Measurements from ENCODE around the gene EXOSC7. TPM values are rescaled to one million over a fixed set of nuclear protein-coding genes. Genes with fewer than 3 reads are reported as not detected.

EXOSC7 gene
- total and polyA plus RNA-seq, 2 donors (not counting 1 experiment from before 2014, with no cell fraction given), result 25.5 to 40.0 TPM

- ATAC-seq (ENCODE audit: low read depth) (no peak), DNase-seq (no peak)
- Histone ChIP-seq H2AFZ (ENCODE audit: insufficient read depth, low read depth, low read length, poor library complexity, severe bottlenecking) (no peak overlapping the region), H3K9ac (ENCODE audit: low read length) (no peak overlapping the region), H3K27me3 (replicated peaks in 1 of 4; ENCODE audit: control extremely low read depth in 1 of 4, control insufficient read depth in 3 of 4, insufficient read depth in 4 of 4, low read length in 3 of 4) (no peaks in the 10 kb centered on the region), H3K9me3 (ENCODE audit: control extremely low read depth in 1 of 3, control insufficient read depth in 2 of 3, insufficient read depth in 1 of 3, low read length in 2 of 3) (no peaks in the 10 kb centered on the region), H3K4me3 (ENCODE audit: control extremely low read depth in 1 of 5, extremely low read depth in 1 of 5, insufficient read depth in 1 of 5, low read depth in 2 of 5, low read length in 4 of 5) (no peak overlapping the region), H3K36me3 (replicated peaks in 1 of 2; ENCODE audit: control extremely low read depth in 1 of 2, control insufficient read depth in 1 of 2, extremely low read depth in 1 of 2, insufficient read depth in 2 of 2, low read length in 1 of 2) (peaks cover 0 to 65% of the 10 kb centered on the region in 2 experiments), H3K79me2 (ENCODE audit: control insufficient read depth, insufficient read depth, low read length) (no peaks in the 10 kb centered on the region), H3K4me2 (replicated peaks; ENCODE audit: low read depth, low read length, poor library complexity, severe bottlenecking) (no peak overlapping the region), H3K4me1 (ENCODE audit: control insufficient read depth in 2 of 2, insufficient read depth in 2 of 2, low read length in 2 of 2) (no peaks in the 10 kb centered on the region), H3K27ac (ENCODE audit: low read length in 2 of 2) (no peak overlapping the region), H4K20me1 (ENCODE audit: control insufficient read depth, insufficient read depth, low read length, poor library complexity, severe bottlenecking) (no peaks in the 10 kb centered on the region)
- intact Hi-C loops (cut with micrococcal nuclease), result no loop called here
- WGBS (ENCODE audit: insufficient coverage), result 100% methylated on average over 1 of the region's 2 CpGs
- ChIA-PET CTCF (no interaction called here), POLR2A (no interaction called here)
- Mint-ChIP-seq H3K27ac (no peak overlapping the region), H3K9me3 (ENCODE audit: insufficient read depth) (no peaks in the 10 kb centered on the region), H3K27me3 (no peaks in the 10 kb centered on the region), H3K4me1 (no peaks in the 10 kb centered on the region), H3K4me3 (no peak overlapping the region)
- TF ChIP-seq CTCF (IDR thresholded peaks at IDR 0.05), result no peak
- TF ChIP-seq EZH2 (IDR thresholded peaks at IDR 0.05; ENCODE audit: borderline replicate concordance, insufficient read depth, low read depth, low read length, poor library complexity, severe bottlenecking), result no peak
Observed at GRCh38 chr3:44931791-44932190, 44.3 kb upstream of the EXOSC7 start.

DNA sequence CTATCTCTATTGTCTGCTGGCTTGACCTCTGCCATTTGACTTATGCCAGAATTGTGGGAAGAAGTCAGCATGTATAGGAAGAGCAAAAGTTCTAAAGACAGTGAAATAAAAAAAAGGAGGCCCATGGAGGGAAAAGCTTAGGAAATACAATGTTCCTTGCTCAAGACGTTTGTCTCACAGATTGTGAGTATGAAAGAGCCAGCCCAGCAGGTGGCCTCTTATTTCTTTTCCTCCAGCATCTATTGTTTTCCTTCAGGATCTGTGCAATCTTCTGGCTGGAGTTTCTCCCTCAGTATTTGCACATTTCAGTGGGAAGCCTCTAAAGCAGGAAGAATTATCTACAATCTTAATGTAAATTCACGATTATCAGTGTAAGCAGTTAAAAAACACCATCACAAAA, 43.8 kb upstream of the EXOSC7 start:
- Histone ChIP-seq H3K36me3 (replicated peaks in 1 of 2; ENCODE audit: control extremely low read depth in 1 of 2, control insufficient read depth in 1 of 2, extremely low read depth in 1 of 2, insufficient read depth in 2 of 2, low read length in 1 of 2) (peaks cover 0 to 60% of the 10 kb centered on the region in 2 experiments), H3K9me3 (ENCODE audit: control extremely low read depth in 1 of 3, control insufficient read depth in 2 of 3, insufficient read depth in 1 of 3, low read length in 2 of 3) (no peaks in the 10 kb centered on the region), H3K4me1 (ENCODE audit: control insufficient read depth in 2 of 2, insufficient read depth in 2 of 2, low read length in 2 of 2) (no peaks in the 10 kb centered on the region), H3K27ac (ENCODE audit: low read length in 2 of 2) (no peak overlapping the region), H3K27me3 (replicated peaks in 1 of 4; ENCODE audit: control extremely low read depth in 1 of 4, control insufficient read depth in 3 of 4, insufficient read depth in 4 of 4, low read length in 3 of 4) (no peaks in the 10 kb centered on the region), H3K4me2 (replicated peaks; ENCODE audit: low read depth, low read length, poor library complexity, severe bottlenecking) (no peak overlapping the region), H3K79me2 (ENCODE audit: control insufficient read depth, insufficient read depth, low read length) (no peaks in the 10 kb centered on the region), H2AFZ (ENCODE audit: insufficient read depth, low read depth, low read length, poor library complexity, severe bottlenecking) (no peak overlapping the region), H3K4me3 (ENCODE audit: control extremely low read depth in 1 of 5, extremely low read depth in 1 of 5, insufficient read depth in 1 of 5, low read depth in 2 of 5, low read length in 4 of 5) (no peak overlapping the region), H4K20me1 (ENCODE audit: control insufficient read depth, insufficient read depth, low read length, poor library complexity, severe bottlenecking) (no peaks in the 10 kb centered on the region), H3K9ac (ENCODE audit: low read length) (no peak overlapping the region)
- Mint-ChIP-seq H3K9me3 (ENCODE audit: insufficient read depth) (no peaks in the 10 kb centered on the region), H3K4me3 (no peak overlapping the region), H3K27me3 (no peaks in the 10 kb centered on the region), H3K27ac (no peak overlapping the region), H3K4me1 (no peaks in the 10 kb centered on the region)
- intact Hi-C loops (cut with micrococcal nuclease), result no loop called here
- no peak for DNase-seq
- TF ChIP-seq EZH2 (IDR thresholded peaks at IDR 0.05; ENCODE audit: borderline replicate concordance, insufficient read depth, low read depth, low read length, poor library complexity, severe bottlenecking), result no peak
- WGBS (ENCODE audit: insufficient coverage), result no CpG with 5 or more reads among the region's 2 CpGs
- ATAC-seq (ENCODE audit: low read depth), result no peak
- ChIA-PET CTCF (no interaction called here), POLR2A (no interaction called here)
